ENCODE data around the gene SH3BGR.

Gene SH3BGR

GRCh38 chr21:39518847-39519210 lies 67.1 kb downstream of the SH3BGR start:
- no peak for TF ChIP-seq CTCF (IDR thresholded peaks at IDR 0.05)

DNA sequence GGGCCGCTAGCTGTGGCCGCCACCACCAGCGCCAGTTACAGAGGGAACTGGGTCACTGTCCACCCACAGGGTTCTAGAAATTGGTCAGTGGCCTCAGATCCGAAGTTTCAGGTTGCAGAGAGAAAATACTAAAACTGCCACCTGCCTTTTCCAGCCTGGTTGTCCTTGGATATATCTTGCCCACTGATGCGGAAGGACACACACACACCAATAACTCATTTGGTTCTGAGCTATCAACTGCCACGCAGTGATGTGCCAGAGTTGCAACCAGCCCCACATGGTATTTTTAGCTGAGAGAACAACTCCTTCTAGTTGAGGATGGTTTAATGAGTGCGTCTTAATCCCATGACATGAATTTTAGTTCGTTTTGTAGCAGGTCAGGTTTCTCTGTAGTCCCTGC lies 68.1 kb downstream of the SH3BGR start:
- TF ChIP-seq CTCF (IDR thresholded peaks at IDR 0.05), result no peak

GRCh38 chr21:39523399-39523798 lies 71.6 kb downstream of the SH3BGR start:
- TF ChIP-seq CTCF (IDR thresholded peaks at IDR 0.05), result no peak

GRCh38 chr21:39523915-39524314 lies 72.1 kb downstream of the SH3BGR start:
- TF ChIP-seq CTCF (IDR thresholded peaks at IDR 0.05), result no peak

- no peak for TF ChIP-seq CTCF (IDR thresholded peaks at IDR 0.05)
Observed at GRCh38 chr21:39525129-39525528, 73.4 kb downstream of the SH3BGR start.

GRCh38 chr21:39525601-39526000 lies 73.8 kb downstream of the SH3BGR start:
- TF ChIP-seq CTCF (IDR thresholded peaks at IDR 0.05), result no peak

GRCh38 chr21:39527067-39527595 lies 75.4 kb downstream of the SH3BGR start:
- TF ChIP-seq CTCF (IDR thresholded peaks at IDR 0.05), result no peak
